Keratinocyte (primary cell): ENCODE measurements around the gene MAPK8.

ENCODE experiments used
- CTCF ChIP-seq, 3 experiments: IDR thresholded peaks in 1 of 3; conservative IDR thresholded peaks in 1 of 3; optimal IDR thresholded peaks in 1 of 3; 2 replicates in 2 of 3; 3 replicates in 1 of 3; pipeline versions ENCODE3 to v1.5.1; 2011; ENCODE audit warnings: low read length in 3 of 3, mild to moderate bottlenecking in 3 of 3, moderate library complexity in 2 of 3, control low read depth in 1 of 3, inconsistent platforms in 1 of 3; ENCODE audit not compliant: insufficient read depth in 2 of 3; ENCODE audit errors: extremely low read depth in 1 of 3
- EZH2 ChIP-seq: IDR thresholded peaks from one replicate; pipeline ENCODE4 v1.6.1; 2012; ENCODE audit warnings: inconsistent platforms, mild to moderate bottlenecking, low read length, moderate library complexity

GRCh38 chr10:48437546-48437945 lies 131.1 kb downstream of the MAPK8 start:
- TF ChIP-seq CTCF (optimal IDR thresholded peaks at IDR 0.05 in 1 of 3, IDR thresholded peaks at IDR 0.05 in 1 of 3, conservative IDR thresholded peaks at IDR 0.05 in 1 of 3; ENCODE audit: extremely low read depth in 1 of 3, insufficient read depth in 2 of 3, low read length in 3 of 3) (no peak), EZH2 (no peak)
